K562 (cell line): ENCODE data around the gene CPOX. TPM values are rescaled to one million over a fixed set of nuclear protein-coding genes. Genes with fewer than 3 reads are reported as not detected.

ENCODE experiments used
- ATAC-seq: fragments of 200-7000 bp; cut with Tn5 transposase; 3 replicates; pipeline ENCODE4 v1.9.1; 2020; ENCODE audit warnings: moderate library complexity
- BruUV-seq: library from RNA; stranded (reverse); fragments of 400-500 nt; replicated peaks from 2 replicates; lab custom pipeline; 2021; lab: Mats Ljungman, UMichigan
- CTCF ChIA-PET: fragments of 300-600 bp; formaldehyde crosslinking; extraction: SDS; loops from one replicate; lab custom pipeline; 2021; ENCODE audit warnings: low intra/inter-chr PET ratio; lab: Yijun Ruan, JAX
- POLR2A ChIA-PET: fragments of 300-600, 350-650 bp; sonication (Branson Sonifier 250); formaldehyde crosslinking; extraction: SDS; loops from one replicate; lab custom pipeline; 2021; ENCODE audit warnings: antibody characterized with exemption, inconsistent platforms; lab: Yijun Ruan, JAX
- DNase-seq, 4 experiments: peaks; one replicate each; pipeline versions ENCODE4 v3.0.0 to v3.0.0-alpha.2; 2011 to 2018; ENCODE audit warnings: low spot score in 3 of 4, mixed read lengths in 3 of 4; ENCODE audit errors: extremely low read depth in 1 of 4
- FAIRE-seq: peaks from 2 replicates; lab custom pipeline; 2011; peaks lifted over from hg19 to GRCh38; lab: Jason Lieb, UNC
- H2AFZ ChIP-seq: 2 replicates; pipeline ENCODE4 v1.6.0; 2011; ENCODE audit warnings: low read depth, low read length, control low read depth, inconsistent platforms
- H3K27ac ChIP-seq: fragments of 200-600 bp; 3 replicates; pipeline ENCODE4 v1.8.0; 2011; ENCODE audit warnings: low read depth, mild to moderate bottlenecking, control low read depth, inconsistent platforms, low read length, moderate library complexity, mixed read lengths; ENCODE audit errors: extremely low read depth
- H3K27me3 ChIP-seq, 2 experiments: fragments of 300-600 bp in 1 of 2; 2 replicates in 1 of 2; 3 replicates in 1 of 2; pipeline versions ENCODE4 v1.6.0 to v1.8.0; 2011; ENCODE audit warnings: inconsistent platforms in 2 of 2, low read length in 2 of 2, mild to moderate bottlenecking in 1 of 2, mixed read lengths in 1 of 2, moderate library complexity in 1 of 2; ENCODE audit not compliant: control insufficient read depth in 2 of 2, insufficient read depth in 2 of 2
- H3K36me3 ChIP-seq: fragments of 300-600 bp; 3 replicates; pipeline ENCODE4 v1.8.0; 2011; ENCODE audit warnings: mild to moderate bottlenecking, low read length, inconsistent platforms; ENCODE audit not compliant: control insufficient read depth, insufficient read depth
- H3K4me1 ChIP-seq, 2 experiments: fragments of 200-600 bp in 1 of 2; replicated peaks in 1 of 2; 2 replicates in 1 of 2; 3 replicates in 1 of 2; pipeline versions ENCODE4 v1.5.1 to v1.8.0; 2011; ENCODE audit warnings: inconsistent platforms in 2 of 2, low read length in 2 of 2, mild to moderate bottlenecking in 1 of 2, mixed read lengths in 1 of 2, moderate library complexity in 1 of 2; ENCODE audit not compliant: control insufficient read depth in 2 of 2, insufficient read depth in 2 of 2
- H3K4me2 ChIP-seq: 2 replicates; pipeline ENCODE4 v1.6.1; 2011; ENCODE audit warnings: low read length, control low read depth, inconsistent platforms, mixed read lengths; ENCODE audit not compliant: insufficient read depth
- H3K4me3 ChIP-seq: fragments of 200-600 bp; sonication (generic), shearing (Covaris generic); 2 replicates; pipeline ENCODE4 v1.5.1; 2016; ENCODE audit warnings: control low read depth, inconsistent platforms
- H3K79me2 ChIP-seq: fragments of 200-600 bp; 3 replicates; pipeline ENCODE4 v1.8.0; 2011; ENCODE audit warnings: low read length, inconsistent platforms; ENCODE audit not compliant: control insufficient read depth, insufficient read depth
- H3K9ac ChIP-seq, 2 experiments: 2 replicates each; pipeline versions ENCODE4 v1.6.0 to v1.6.1; 2011; ENCODE audit warnings: low read depth in 2 of 2, low read length in 2 of 2, control low read depth in 1 of 2, inconsistent platforms in 1 of 2, mild to moderate bottlenecking in 1 of 2, mixed read lengths in 1 of 2; ENCODE audit not compliant: insufficient read depth in 1 of 2
- H3K9me1 ChIP-seq: one replicate; pipeline ENCODE4 v1.6.0; 2011; ENCODE audit warnings: inconsistent platforms, mild to moderate bottlenecking, low read length, moderate library complexity; ENCODE audit not compliant: control insufficient read depth, insufficient read depth
- H3K9me3 ChIP-seq: replicated peaks from 2 replicates; pipeline ENCODE4 v1.5.1; 2011; ENCODE audit warnings: low read depth, low read length, inconsistent platforms; ENCODE audit not compliant: control insufficient read depth, insufficient read depth
- H4K20me1 ChIP-seq: replicated peaks from 2 replicates; pipeline ENCODE4 v1.6.1; 2011; ENCODE audit warnings: low read length, inconsistent platforms, mixed read lengths; ENCODE audit not compliant: control insufficient read depth, insufficient read depth
- ETS2 ChIP-seq: IDR thresholded peaks from 2 replicates; pipeline ENCODE4 v1.6.1; 2016; ENCODE audit warnings: borderline replicate concordance, missing genetic modification characterization, mild to moderate bottlenecking, moderate library complexity, missing compliant biosample characterization; ENCODE audit not compliant: poor library complexity, severe bottlenecking
- FOXA3 ChIP-seq, 2 experiments: fragments of 450-650 bp in 1 of 2; sonication (generic) in 1 of 2; formaldehyde crosslinking; IDR thresholded peaks in 1 of 2; conservative IDR thresholded peaks in 1 of 2; 2 replicates each; pipeline versions ENCODE4 v1.4.0 to v1.8.0; 2020 to 2022; ENCODE audit warnings: mild to moderate bottlenecking in 2 of 2, missing genetic modification reagents in 1 of 2
- TCF3 ChIP-seq: sonication (generic); formaldehyde crosslinking; IDR thresholded peaks from 2 replicates; pipeline ENCODE4 v1.4.0; 2020; ENCODE audit warnings: mild to moderate bottlenecking, missing genetic modification reagents
- ZC3H11A ChIP-seq: IDR thresholded peaks from 2 replicates; pipeline ENCODE4 v1.6.1; 2012; ENCODE audit warnings: low read depth, low read length, improper control_type of control experiment
- WGBS: fragments of 100-300 bp; shearing (Covaris generic); methylation state at CpG from one replicate; pipeline ENCODE4 v1.1.6; 2016; ENCODE audit warnings: low coverage, mixed read lengths; ENCODE audit not compliant: insufficient coverage; ENCODE audit errors: missing lambda C conversion rate; 5-methylcytosine and 5-hydroxymethylcytosine counted together
- in situ Hi-C: fragments of 300-500 bp; cut with MboI; formaldehyde crosslinking; loops from 4 replicates; pipeline ENCODE4 v1.15.0; 2018; ENCODE audit warnings: inconsistent platforms, mixed read lengths
- intact Hi-C: fragments of 100-400 bp; cut with micrococcal nuclease; formaldehyde crosslinking; loops from 2 replicates; pipeline ENCODE4 v1.14.2; 2022
- polyA plus RNA-seq, 8 experiments: library from polyadenylated mRNA; depleted of rRNA in 4 of 8; stranded (reverse) in 5 of 8; unstranded in 3 of 8; fragments of >200 nt; fragmentation: Nextera tagmentation in 2 of 8; fragmentation: Illumina TruSeq in 1 of 8; extraction: Ambion mirVana in 2 of 8; extraction: Trizol in 1 of 8; gene quantifications; 2 replicates each; pipeline versions ENCODE4 v1.2.1 to v1.2.3, GENCODE V29; 2011 to 2014; ENCODE audit warnings: inconsistent platforms in 1 of 8, missing spikeins in 1 of 8
- total RNA-seq, 7 experiments: library from RNA; depleted of rRNA in 6 of 7; stranded (reverse); fragments of >200 nt in 6 of 7; fragmentation: Illumina TruSeq in 2 of 7; extraction: Trizol in 2 of 7; gene quantifications; 2 replicates each; pipeline versions ENCODE4 v1.2.1 to v1.2.3, GENCODE V29; 2011 to 2021; ENCODE audit warnings: low replicate concordance in 1 of 7
- TF ChIP-seq, protein P1 (sequence below): fragments of 450-650 bp; formaldehyde crosslinking; IDR thresholded peaks from 2 replicates; pipeline ENCODE4 v1.4.0; 2020; ENCODE audit warnings: mild to moderate bottlenecking, moderate library complexity
- TF ChIP-seq, protein P2 (sequence below): fragments of 450-650 bp; IDR thresholded peaks from 2 replicates; pipeline ENCODE4 v1.6.1; 2016; ENCODE audit warnings: mild to moderate bottlenecking, moderate library complexity

Gene CPOX
- total and polyA plus RNA-seq, 9 of the 15 experiments (the other 6 are each of a cell fraction or from before 2014, with no cell fraction given): 14.6 to 82.1 (median 24.8) TPM

DNA sequence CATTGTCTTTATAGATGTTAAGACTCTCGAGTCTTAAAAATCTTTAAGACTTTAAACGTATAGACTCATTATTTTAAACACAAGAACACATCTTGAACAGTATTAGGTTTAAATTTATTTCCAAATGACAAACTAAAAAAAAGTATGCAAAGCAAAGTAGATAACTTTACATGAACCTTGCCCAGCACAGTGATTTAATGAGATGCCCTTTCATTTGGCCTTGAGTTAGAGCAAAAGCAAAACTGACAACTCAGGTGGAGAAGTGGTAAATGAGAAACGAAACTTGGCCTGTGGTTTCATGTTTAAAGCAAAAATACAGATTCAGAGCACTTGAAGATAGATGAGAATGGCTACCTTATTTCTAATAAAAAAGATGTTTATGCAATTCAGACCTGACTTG is 53.1 kb downstream of the CPOX start (continued):
- TF ChIP-seq, protein P1, sequence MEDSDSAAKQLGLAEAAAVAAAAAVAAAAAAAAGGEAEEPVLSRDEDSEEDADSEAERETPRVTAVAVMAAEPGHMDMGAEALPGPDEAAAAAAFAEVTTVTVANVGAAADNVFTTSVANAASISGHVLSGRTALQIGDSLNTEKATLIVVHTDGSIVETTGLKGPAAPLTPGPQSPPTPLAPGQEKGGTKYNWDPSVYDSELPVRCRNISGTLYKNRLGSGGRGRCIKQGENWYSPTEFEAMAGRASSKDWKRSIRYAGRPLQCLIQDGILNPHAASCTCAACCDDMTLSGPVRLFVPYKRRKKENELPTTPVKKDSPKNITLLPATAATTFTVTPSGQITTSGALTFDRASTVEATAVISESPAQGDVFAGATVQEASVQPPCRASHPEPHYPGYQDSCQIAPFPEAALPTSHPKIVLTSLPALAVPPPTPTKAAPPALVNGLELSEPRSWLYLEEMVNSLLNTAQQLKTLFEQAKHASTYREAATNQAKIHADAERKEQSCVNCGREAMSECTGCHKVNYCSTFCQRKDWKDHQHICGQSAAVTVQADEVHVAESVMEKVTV (CRISPR knock-in tag): no peak
- TF ChIP-seq ETS2 (tag): no peak

DNA sequence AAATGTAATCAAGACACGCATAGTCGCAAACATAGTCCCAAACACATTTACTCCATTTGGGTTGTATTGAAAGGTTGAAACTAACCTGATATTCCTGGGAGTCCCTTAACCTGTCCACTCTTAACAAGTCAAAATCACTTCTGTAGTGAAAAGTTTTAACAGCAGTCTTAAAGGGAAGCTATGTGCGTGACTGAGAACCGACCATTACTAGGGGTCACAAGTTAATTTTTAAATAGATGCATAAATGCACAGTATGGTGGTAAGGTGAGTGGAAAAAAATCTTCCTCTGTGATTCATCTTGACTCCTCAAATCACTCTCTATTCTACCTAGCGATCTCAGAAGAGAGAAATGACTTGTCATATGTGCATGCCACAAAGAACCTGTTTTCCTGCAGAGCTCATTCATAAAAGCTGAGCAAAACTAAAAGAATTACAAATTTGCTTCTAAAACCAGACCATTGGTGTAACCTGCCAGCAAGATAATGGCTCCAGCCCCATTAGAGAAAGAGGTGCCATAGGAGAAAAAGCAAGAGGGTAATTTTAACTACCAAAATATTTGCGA is 56.9 kb downstream of the CPOX start:
- no peak overlapping the region for H3K4me2 ChIP-seq
- ChIA-PET CTCF (no interaction called here), POLR2A (interaction anchor here (0.5 to 1.3 kb wide), 2 partner anchors 9 to 57 kb away, joined by 3 read pairs; partner anchors contain the start of gene CPOX)
- H4K20me1 ChIP-seq: no peaks in the 10 kb centered on the region
- no TSS peak for BruUV-seq
- no peaks in the 10 kb centered on the region for H3K36me3 ChIP-seq
- H3K9ac ChIP-seq: no peak overlapping the region
- no peaks in the 10 kb centered on the region for H3K9me3 ChIP-seq
- ATAC-seq: no peak
- in situ Hi-C loops (no loop called here), intact Hi-C loops (no loop called here)
- DNase-seq: no peak
- FAIRE-seq: no peak
- H3K9me1 ChIP-seq: no peaks in the 10 kb centered on the region
- H3K4me1 ChIP-seq: peaks cover 5 to 6% of the 10 kb centered on the region in 2 experiments; a peak in 3 of 5 replicates
- H3K27ac ChIP-seq: no peak overlapping the region
- H3K79me2 ChIP-seq: no peaks in the 10 kb centered on the region
- H3K27me3 ChIP-seq: no peaks in the 10 kb centered on the region
- H2AFZ ChIP-seq: peak overlapping the region; percentile 40; the same call in 1 of the 2 replicates
- 86% methylated on average over 6 of the region's 6 CpGs for WGBS
- H3K4me3 ChIP-seq: no peak overlapping the region
- TF ChIP-seq TCF3: no peak
- TF ChIP-seq FOXA3 (CRISPR knock-in tag; conservative IDR thresholded peaks at IDR 0.05 in 1 of 2, IDR thresholded peaks at IDR 0.05 in 1 of 2): no peak
- no peak for TF ChIP-seq ZC3H11A
- TF ChIP-seq, protein P2, sequence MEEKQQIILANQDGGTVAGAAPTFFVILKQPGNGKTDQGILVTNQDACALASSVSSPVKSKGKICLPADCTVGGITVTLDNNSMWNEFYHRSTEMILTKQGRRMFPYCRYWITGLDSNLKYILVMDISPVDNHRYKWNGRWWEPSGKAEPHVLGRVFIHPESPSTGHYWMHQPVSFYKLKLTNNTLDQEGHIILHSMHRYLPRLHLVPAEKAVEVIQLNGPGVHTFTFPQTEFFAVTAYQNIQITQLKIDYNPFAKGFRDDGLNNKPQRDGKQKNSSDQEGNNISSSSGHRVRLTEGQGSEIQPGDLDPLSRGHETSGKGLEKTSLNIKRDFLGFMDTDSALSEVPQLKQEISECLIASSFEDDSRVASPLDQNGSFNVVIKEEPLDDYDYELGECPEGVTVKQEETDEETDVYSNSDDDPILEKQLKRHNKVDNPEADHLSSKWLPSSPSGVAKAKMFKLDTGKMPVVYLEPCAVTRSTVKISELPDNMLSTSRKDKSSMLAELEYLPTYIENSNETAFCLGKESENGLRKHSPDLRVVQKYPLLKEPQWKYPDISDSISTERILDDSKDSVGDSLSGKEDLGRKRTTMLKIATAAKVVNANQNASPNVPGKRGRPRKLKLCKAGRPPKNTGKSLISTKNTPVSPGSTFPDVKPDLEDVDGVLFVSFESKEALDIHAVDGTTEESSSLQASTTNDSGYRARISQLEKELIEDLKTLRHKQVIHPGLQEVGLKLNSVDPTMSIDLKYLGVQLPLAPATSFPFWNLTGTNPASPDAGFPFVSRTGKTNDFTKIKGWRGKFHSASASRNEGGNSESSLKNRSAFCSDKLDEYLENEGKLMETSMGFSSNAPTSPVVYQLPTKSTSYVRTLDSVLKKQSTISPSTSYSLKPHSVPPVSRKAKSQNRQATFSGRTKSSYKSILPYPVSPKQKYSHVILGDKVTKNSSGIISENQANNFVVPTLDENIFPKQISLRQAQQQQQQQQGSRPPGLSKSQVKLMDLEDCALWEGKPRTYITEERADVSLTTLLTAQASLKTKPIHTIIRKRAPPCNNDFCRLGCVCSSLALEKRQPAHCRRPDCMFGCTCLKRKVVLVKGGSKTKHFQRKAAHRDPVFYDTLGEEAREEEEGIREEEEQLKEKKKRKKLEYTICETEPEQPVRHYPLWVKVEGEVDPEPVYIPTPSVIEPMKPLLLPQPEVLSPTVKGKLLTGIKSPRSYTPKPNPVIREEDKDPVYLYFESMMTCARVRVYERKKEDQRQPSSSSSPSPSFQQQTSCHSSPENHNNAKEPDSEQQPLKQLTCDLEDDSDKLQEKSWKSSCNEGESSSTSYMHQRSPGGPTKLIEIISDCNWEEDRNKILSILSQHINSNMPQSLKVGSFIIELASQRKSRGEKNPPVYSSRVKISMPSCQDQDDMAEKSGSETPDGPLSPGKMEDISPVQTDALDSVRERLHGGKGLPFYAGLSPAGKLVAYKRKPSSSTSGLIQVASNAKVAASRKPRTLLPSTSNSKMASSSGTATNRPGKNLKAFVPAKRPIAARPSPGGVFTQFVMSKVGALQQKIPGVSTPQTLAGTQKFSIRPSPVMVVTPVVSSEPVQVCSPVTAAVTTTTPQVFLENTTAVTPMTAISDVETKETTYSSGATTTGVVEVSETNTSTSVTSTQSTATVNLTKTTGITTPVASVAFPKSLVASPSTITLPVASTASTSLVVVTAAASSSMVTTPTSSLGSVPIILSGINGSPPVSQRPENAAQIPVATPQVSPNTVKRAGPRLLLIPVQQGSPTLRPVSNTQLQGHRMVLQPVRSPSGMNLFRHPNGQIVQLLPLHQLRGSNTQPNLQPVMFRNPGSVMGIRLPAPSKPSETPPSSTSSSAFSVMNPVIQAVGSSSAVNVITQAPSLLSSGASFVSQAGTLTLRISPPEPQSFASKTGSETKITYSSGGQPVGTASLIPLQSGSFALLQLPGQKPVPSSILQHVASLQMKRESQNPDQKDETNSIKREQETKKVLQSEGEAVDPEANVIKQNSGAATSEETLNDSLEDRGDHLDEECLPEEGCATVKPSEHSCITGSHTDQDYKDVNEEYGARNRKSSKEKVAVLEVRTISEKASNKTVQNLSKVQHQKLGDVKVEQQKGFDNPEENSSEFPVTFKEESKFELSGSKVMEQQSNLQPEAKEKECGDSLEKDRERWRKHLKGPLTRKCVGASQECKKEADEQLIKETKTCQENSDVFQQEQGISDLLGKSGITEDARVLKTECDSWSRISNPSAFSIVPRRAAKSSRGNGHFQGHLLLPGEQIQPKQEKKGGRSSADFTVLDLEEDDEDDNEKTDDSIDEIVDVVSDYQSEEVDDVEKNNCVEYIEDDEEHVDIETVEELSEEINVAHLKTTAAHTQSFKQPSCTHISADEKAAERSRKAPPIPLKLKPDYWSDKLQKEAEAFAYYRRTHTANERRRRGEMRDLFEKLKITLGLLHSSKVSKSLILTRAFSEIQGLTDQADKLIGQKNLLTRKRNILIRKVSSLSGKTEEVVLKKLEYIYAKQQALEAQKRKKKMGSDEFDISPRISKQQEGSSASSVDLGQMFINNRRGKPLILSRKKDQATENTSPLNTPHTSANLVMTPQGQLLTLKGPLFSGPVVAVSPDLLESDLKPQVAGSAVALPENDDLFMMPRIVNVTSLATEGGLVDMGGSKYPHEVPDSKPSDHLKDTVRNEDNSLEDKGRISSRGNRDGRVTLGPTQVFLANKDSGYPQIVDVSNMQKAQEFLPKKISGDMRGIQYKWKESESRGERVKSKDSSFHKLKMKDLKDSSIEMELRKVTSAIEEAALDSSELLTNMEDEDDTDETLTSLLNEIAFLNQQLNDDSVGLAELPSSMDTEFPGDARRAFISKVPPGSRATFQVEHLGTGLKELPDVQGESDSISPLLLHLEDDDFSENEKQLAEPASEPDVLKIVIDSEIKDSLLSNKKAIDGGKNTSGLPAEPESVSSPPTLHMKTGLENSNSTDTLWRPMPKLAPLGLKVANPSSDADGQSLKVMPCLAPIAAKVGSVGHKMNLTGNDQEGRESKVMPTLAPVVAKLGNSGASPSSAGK: no peak
